IMR-90 (cell line): Measurements from ENCODE around the gene IQSEC3. TPM values are rescaled to one million over a fixed set of nuclear protein-coding genes. Genes with fewer than 3 reads are reported as not detected.

Source experiments
- ATAC-seq: fragments of 200-7000 bp; cut with Tn5 transposase; 2 replicates; pipeline ENCODE4 v1.9.1; 2020; ENCODE audit warnings: low read depth, mild to moderate bottlenecking, moderate library complexity
- BruUV-seq: library from RNA; stranded (reverse); fragments of 400-500 nt; replicated peaks from 2 replicates; lab custom pipeline; 2021; lab: Mats Ljungman, UMichigan
- CTCF ChIA-PET: fragments of 300-600 bp; formaldehyde crosslinking; extraction: SDS; loops from one replicate; lab custom pipeline; 2021; ENCODE audit warnings: antibody characterized with exemption; lab: Yijun Ruan, JAX
- POLR2A ChIA-PET: fragments of 300-600 bp; sonication (Branson Sonifier 250); formaldehyde crosslinking; loops from one replicate; lab custom pipeline; 2022; ENCODE audit warnings: antibody characterized with exemption; ENCODE audit not compliant: unreplicated experiment; lab: Charles Lee
- DNase-seq: peaks from one replicate; pipeline ENCODE4 v3.0.0; 2013
- H2AFZ ChIP-seq: replicated peaks from 2 replicates; pipeline ENCODE3; 2013; ENCODE audit warnings: low read length, mild to moderate bottlenecking; ENCODE audit not compliant: poor library complexity
- H2AK5ac ChIP-seq: 2 replicates; pipeline ENCODE4 v1.6.1; 2013; ENCODE audit warnings: low read depth, low read length, inconsistent platforms
- H2AK9ac ChIP-seq: replicated peaks from 2 replicates; pipeline ENCODE3; 2013; ENCODE audit warnings: mild to moderate bottlenecking, low read depth, low read length, moderate library complexity; ENCODE audit not compliant: poor library complexity
- H2BK120ac ChIP-seq: 2 replicates; pipeline ENCODE4 v1.6.1; 2013; ENCODE audit warnings: low read depth, low read length, inconsistent platforms
- H2BK15ac ChIP-seq: 3 replicates; pipeline ENCODE4 v1.6.1; 2013; ENCODE audit warnings: low read depth, low read length, inconsistent platforms
- H2BK20ac ChIP-seq: 2 replicates; pipeline ENCODE4 v1.6.1; 2013; ENCODE audit warnings: low read depth, mild to moderate bottlenecking, inconsistent platforms, low read length, moderate library complexity
- H2BK5ac ChIP-seq: 2 replicates; pipeline ENCODE4 v1.6.1; 2013; ENCODE audit warnings: mild to moderate bottlenecking, low read depth, low read length, inconsistent platforms; ENCODE audit not compliant: poor library complexity, severe bottlenecking
- H3K14ac ChIP-seq: replicated peaks from 2 replicates; pipeline ENCODE4 v1.6.1; 2013; ENCODE audit warnings: low read depth, low read length, inconsistent platforms
- H3K18ac ChIP-seq: 2 replicates; pipeline ENCODE4 v1.6.1; 2013; ENCODE audit warnings: low read depth, low read length, control low read depth
- H3K23ac ChIP-seq: 2 replicates; pipeline ENCODE4 v1.6.1; 2013; ENCODE audit warnings: low read depth, low read length, inconsistent platforms
- H3K27ac ChIP-seq: 2 replicates; pipeline ENCODE4 v1.5.1; 2013; ENCODE audit warnings: mild to moderate bottlenecking, control low read depth, low read length; ENCODE audit not compliant: insufficient read depth
- H3K27me3 ChIP-seq: 2 replicates; pipeline ENCODE4 v1.6.1; 2013; ENCODE audit warnings: low read length; ENCODE audit not compliant: control insufficient read depth, insufficient read depth
- H3K36me3 ChIP-seq: 2 replicates; pipeline ENCODE4 v1.6.1; 2013; ENCODE audit warnings: low read length, mixed read lengths; ENCODE audit not compliant: control insufficient read depth, insufficient read depth
- H3K4ac ChIP-seq: 2 replicates; pipeline ENCODE4 v1.6.1; 2013; ENCODE audit warnings: low read depth, low read length, inconsistent platforms
- H3K4me1 ChIP-seq: 2 replicates; pipeline ENCODE4 v1.6.1; 2013; ENCODE audit warnings: low read length, mixed read lengths; ENCODE audit not compliant: control insufficient read depth, insufficient read depth
- H3K4me2 ChIP-seq: 2 replicates; pipeline ENCODE4 v1.6.1; 2013; ENCODE audit warnings: low read depth, mild to moderate bottlenecking, control low read depth, low read length, moderate library complexity
- H3K4me3 ChIP-seq: 2 replicates; pipeline ENCODE4 v1.5.1; 2013; ENCODE audit warnings: low read depth, mild to moderate bottlenecking, control low read depth, low read length, moderate library complexity; ENCODE audit not compliant: insufficient read depth
- H3K56ac ChIP-seq: 2 replicates; pipeline ENCODE4 v1.6.1; 2013; ENCODE audit warnings: low read length, inconsistent platforms; ENCODE audit not compliant: insufficient read depth; ENCODE audit errors: extremely low read depth
- H3K79me1 ChIP-seq, 2 experiments: 2 replicates each; pipeline ENCODE4 v1.6.1; 2013; ENCODE audit warnings: low read length in 2 of 2, inconsistent platforms in 1 of 2, low read depth in 1 of 2
- H3K9ac ChIP-seq: 2 replicates; pipeline ENCODE4 v1.6.1; 2013; ENCODE audit warnings: low read depth, low read length, control low read depth
- H3K9me1 ChIP-seq: 2 replicates; pipeline ENCODE4 v1.6.1; 2013; ENCODE audit warnings: low read length, inconsistent platforms; ENCODE audit not compliant: insufficient read depth
- H3K9me3 ChIP-seq: 2 replicates; pipeline ENCODE4 v1.6.1; 2013; ENCODE audit warnings: low read length; ENCODE audit not compliant: control insufficient read depth, insufficient read depth
- H4K20me1 ChIP-seq: 2 replicates; pipeline ENCODE4 v1.6.1; 2013; ENCODE audit warnings: low read length, inconsistent platforms; ENCODE audit not compliant: insufficient read depth
- H4K5ac ChIP-seq: 2 replicates; pipeline ENCODE4 v1.6.1; 2013; ENCODE audit warnings: mild to moderate bottlenecking, low read depth, low read length, control low read depth
- H4K8ac ChIP-seq, 2 experiments: 2 replicates each; pipeline ENCODE4 v1.6.1; 2013; ENCODE audit warnings: low read depth in 2 of 2, low read length in 2 of 2, control low read depth in 1 of 2, inconsistent platforms in 1 of 2
- H4K91ac ChIP-seq: 2 replicates; pipeline ENCODE4 v1.6.1; 2013; ENCODE audit warnings: low read depth, low read length, inconsistent platforms; ENCODE audit not compliant: insufficient read depth
- BHLHE40 ChIP-seq: fragments of 150-350 bp; IDR thresholded peaks from 2 replicates; pipeline ENCODE4 v1.6.1; 2016; ENCODE audit warnings: mild to moderate bottlenecking, low read depth, low read length
- CEBPB ChIP-seq: IDR thresholded peaks from 2 replicates; pipeline ENCODE4 v1.6.1; 2012; ENCODE audit warnings: low read depth, low read length, improper control_type of control experiment
- FOS ChIP-seq: fragments of 150-350 bp; IDR thresholded peaks from 2 replicates; pipeline ENCODE4 v1.6.1; 2016; ENCODE audit warnings: low read depth, low read length
- MAFK ChIP-seq: IDR thresholded peaks from 2 replicates; pipeline ENCODE4 v1.6.1; 2012; ENCODE audit warnings: low read depth, low read length, improper control_type of control experiment
- MAZ ChIP-seq: IDR thresholded peaks from 2 replicates; pipeline ENCODE4 v1.6.1; 2012; ENCODE audit warnings: low read depth, mild to moderate bottlenecking, low read length, improper control_type of control experiment, moderate library complexity, borderline replicate concordance
- MXI1 ChIP-seq: IDR thresholded peaks from 2 replicates; pipeline ENCODE4 v1.6.1; 2012; ENCODE audit warnings: low read depth, mild to moderate bottlenecking, low read length, moderate library complexity, borderline replicate concordance
- NFE2L2 ChIP-seq: fragments of 150-350 bp; IDR thresholded peaks from 2 replicates; pipeline ENCODE4 v1.6.1; 2016; ENCODE audit warnings: low read depth, mild to moderate bottlenecking, low read length
- POLR2A ChIP-seq: IDR thresholded peaks from 2 replicates; pipeline ENCODE4 v1.6.1; 2012; ENCODE audit warnings: mild to moderate bottlenecking, low read depth, low read length
- RAD21 ChIP-seq: IDR thresholded peaks from 2 replicates; pipeline ENCODE4 v1.6.1; 2012; ENCODE audit warnings: low read length, improper control_type of control experiment
- RCOR1 ChIP-seq: IDR thresholded peaks from 2 replicates; pipeline ENCODE4 v1.6.1; 2012; ENCODE audit warnings: mild to moderate bottlenecking, low read length, improper control_type of control experiment; ENCODE audit not compliant: insufficient replicate concordance
- RFX5 ChIP-seq: IDR thresholded peaks from 2 replicates; pipeline ENCODE4 v1.8.0; 2012; ENCODE audit warnings: low read depth, mild to moderate bottlenecking, low read length, moderate library complexity
- SMC3 ChIP-seq: fragments of 150-350 bp; IDR thresholded peaks from 2 replicates; pipeline ENCODE4 v1.6.1; 2016; ENCODE audit warnings: low read depth, mild to moderate bottlenecking, antibody characterized with exemption, low read length, moderate library complexity
- WGBS, 2 experiments: methylation state at CpG; one replicate each; pipeline versions ENCODE4 v1.1.5 to v1.1.7; 2013; ENCODE audit warnings: missing lambda C conversion rate in 2 of 2; ENCODE audit not compliant: insufficient read length in 1 of 2; ENCODE audit errors: extremely low coverage in 2 of 2; 5-methylcytosine and 5-hydroxymethylcytosine counted together
- dilution Hi-C: fragments of 300-500 bp; cut with HindIII; formaldehyde crosslinking; loops from one replicate; pipeline ENCODE4 v1.14.3; 2018; ENCODE audit warnings: low sequenced_read_pairs; ENCODE audit not compliant: unreplicated experiment
- in situ Hi-C: fragments of 300-500 bp; cut with MboI; formaldehyde crosslinking; loops from 3 replicates; pipeline ENCODE4 v1.14.3; 2019; ENCODE audit warnings: low sequenced_read_pairs, inconsistent platforms, mixed read lengths
- intact Hi-C: fragments of 100-400 bp; cut with micrococcal nuclease; formaldehyde crosslinking; loops from 2 replicates; pipeline ENCODE4 v1.10.0; 2022
- polyA plus RNA-seq, 3 experiments: library from polyadenylated mRNA; depleted of rRNA; stranded (reverse); fragments of >200 nt; gene quantifications; 2 replicates each; pipeline ENCODE4 v1.2.3, GENCODE V29; 2012; ENCODE audit warnings: low replicate concordance in 1 of 3
- total RNA-seq: library from RNA; depleted of rRNA; stranded (reverse); fragments of >200 nt; gene quantifications from 2 replicates; pipeline ENCODE4 v1.2.3, GENCODE V29; 2012
- TF ChIP-seq, protein P1 (sequence below): fragments of 150-350 bp; IDR thresholded peaks from 2 replicates; pipeline ENCODE4 v1.6.1; 2016; ENCODE audit warnings: low read depth, mild to moderate bottlenecking, low read length, moderate library complexity, borderline replicate concordance

The IQSEC3 gene
- total and polyA plus RNA-seq, 2 of the 4 experiments (the other 2 are of a cell fraction), result 0.10 TPM; not detected in 1

- 60% methylated on average over 5 of the region's 6 CpGs; no CpG with 5 or more reads in 1 of the 2 experiments for WGBS, 2 experiments
- no peaks in the 10 kb centered on the region for H3K36me3 ChIP-seq
- H3K9me1 ChIP-seq, result no peaks in the 10 kb centered on the region
- H2BK20ac ChIP-seq, result no peak overlapping the region
- no peak overlapping the region for H3K9ac ChIP-seq
- DNase-seq, result no peak
- no peak overlapping the region for H3K4ac ChIP-seq
- no peak overlapping the region for H3K23ac ChIP-seq
- no peak for ATAC-seq
- no peaks in the 10 kb centered on the region for H3K79me1 ChIP-seq
- no peak overlapping the region for H3K27ac ChIP-seq
- intact Hi-C loops (no loop called here), in situ Hi-C loops (no loop called here), dilution Hi-C loops (no loop called here)
- H2AK5ac ChIP-seq, result no peak overlapping the region
- no peak overlapping the region for H2BK15ac ChIP-seq
- H2AK9ac ChIP-seq, result no peak overlapping the region
- no peak overlapping the region for H3K4me3 ChIP-seq
- H4K20me1 ChIP-seq, result no peaks in the 10 kb centered on the region
- H2BK120ac ChIP-seq, result no peak overlapping the region
- H2AFZ ChIP-seq, result no peak overlapping the region
- no peak for TF ChIP-seq POLR2A
- TF ChIP-seq FOS, result no peak
- TF ChIP-seq MAFK, result no peak
- no peak for TF ChIP-seq MXI1
- TF ChIP-seq CEBPB, result no peak
- TF ChIP-seq RCOR1, result no peak
- no peak for TF ChIP-seq RFX5
- TF ChIP-seq RAD21, result no peak
- no peak for TF ChIP-seq NFE2L2
- TF ChIP-seq BHLHE40, result no peak
- no peak for TF ChIP-seq MAZ
- TF ChIP-seq SMC3, result no peak
- TF ChIP-seq, protein P1, sequence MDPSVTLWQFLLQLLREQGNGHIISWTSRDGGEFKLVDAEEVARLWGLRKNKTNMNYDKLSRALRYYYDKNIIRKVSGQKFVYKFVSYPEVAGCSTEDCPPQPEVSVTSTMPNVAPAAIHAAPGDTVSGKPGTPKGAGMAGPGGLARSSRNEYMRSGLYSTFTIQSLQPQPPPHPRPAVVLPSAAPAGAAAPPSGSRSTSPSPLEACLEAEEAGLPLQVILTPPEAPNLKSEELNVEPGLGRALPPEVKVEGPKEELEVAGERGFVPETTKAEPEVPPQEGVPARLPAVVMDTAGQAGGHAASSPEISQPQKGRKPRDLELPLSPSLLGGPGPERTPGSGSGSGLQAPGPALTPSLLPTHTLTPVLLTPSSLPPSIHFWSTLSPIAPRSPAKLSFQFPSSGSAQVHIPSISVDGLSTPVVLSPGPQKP, result no peak
- no peak overlapping the region for H4K91ac ChIP-seq
- no peak overlapping the region for H3K18ac ChIP-seq
- H2BK5ac ChIP-seq, result no peak overlapping the region
- H3K56ac ChIP-seq, result no peak overlapping the region
- BruUV-seq, result no TSS peak
- CTCF ChIA-PET, result no interaction called here
- H4K8ac ChIP-seq, result no peak overlapping the region
- POLR2A ChIA-PET, result interaction anchor here (0.6 kb wide), 1 partner anchor 308 kb away, joined by 4 read pairs; the partner anchor contains the start of gene KDM5A
- no peaks in the 10 kb centered on the region; the same call in 1 of the 2 replicates for H3K9me3 ChIP-seq
- no peak overlapping the region for H3K14ac ChIP-seq
- no peaks in the 10 kb centered on the region for H3K4me1 ChIP-seq
- H3K4me2 ChIP-seq, result no peak overlapping the region
- peaks cover 54% of the 10 kb centered on the region for H3K27me3 ChIP-seq
- no peak overlapping the region for H4K5ac ChIP-seq
These were observed 14.2 kb downstream of the IQSEC3 start for GRCh38 chr12:80681-81190.
